HG03095 (cell line): ENCODE data around the gene CD8A.
"Not testable (repeated sequence)": the region's sequence is repeated elsewhere in the genome, so short reads cannot be mapped to it uniquely, and the experiment has no call there.

Experiments used
- ATAC-seq: cut with Tn5 transposase; IDR thresholded peaks from one replicate; pipeline ENCODE4 v1.9.1; 2021; ENCODE audit warnings: moderate library complexity; ENCODE audit not compliant: unreplicated experiment

The CD8A gene

DNA sequence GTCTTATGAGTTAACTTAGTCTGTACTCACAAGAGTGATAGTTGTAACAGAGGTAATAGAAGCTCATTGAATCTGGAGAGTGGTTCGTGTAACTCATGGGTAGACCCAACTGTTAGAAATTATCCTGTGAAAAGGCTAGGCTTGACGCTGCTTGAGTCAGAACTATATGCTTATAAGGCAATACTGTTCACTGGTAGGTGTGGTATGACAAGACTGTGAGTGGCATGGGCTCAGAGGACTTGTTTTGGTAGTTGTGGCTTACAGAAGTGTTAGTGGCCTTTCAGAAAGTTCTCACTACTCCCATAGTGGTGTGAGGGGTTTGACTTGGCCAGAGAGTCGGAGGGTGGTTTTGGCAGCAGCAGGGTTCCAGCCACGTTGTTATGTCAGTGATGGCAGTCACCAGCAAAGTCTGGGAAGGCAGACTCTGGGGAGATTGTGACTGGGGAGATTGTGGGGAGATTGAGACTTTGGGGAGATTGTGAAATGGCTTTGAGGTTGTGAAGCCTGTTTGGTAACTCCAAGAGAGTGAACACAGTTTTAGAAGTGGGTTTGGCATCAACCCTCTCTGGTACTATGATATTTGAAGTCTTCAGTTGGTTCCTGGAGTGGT lies 48.7 kb downstream of the CD8A start:
- not testable (repeated sequence) for ATAC-seq

DNA sequence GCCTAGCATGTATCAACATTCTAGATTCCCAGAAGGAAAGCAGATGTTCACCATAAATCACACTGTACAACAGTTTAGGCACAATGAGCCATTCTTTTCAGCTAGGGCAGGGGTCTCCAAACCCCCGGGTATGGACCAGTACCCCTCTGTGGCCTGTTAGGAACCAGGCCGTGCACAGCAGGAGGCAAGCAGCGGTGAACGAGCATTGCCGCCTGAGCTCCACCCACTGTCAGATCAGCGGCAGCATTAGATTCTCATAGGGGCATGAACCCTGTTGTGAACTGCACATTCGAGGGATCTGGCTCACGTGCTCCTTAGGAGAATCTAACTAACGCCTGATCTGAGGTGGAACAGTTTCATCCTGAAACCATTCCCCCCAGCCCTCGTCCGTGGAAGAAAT lies 50.8 kb downstream of the CD8A start:
- ATAC-seq = not testable (repeated sequence)

DNA sequence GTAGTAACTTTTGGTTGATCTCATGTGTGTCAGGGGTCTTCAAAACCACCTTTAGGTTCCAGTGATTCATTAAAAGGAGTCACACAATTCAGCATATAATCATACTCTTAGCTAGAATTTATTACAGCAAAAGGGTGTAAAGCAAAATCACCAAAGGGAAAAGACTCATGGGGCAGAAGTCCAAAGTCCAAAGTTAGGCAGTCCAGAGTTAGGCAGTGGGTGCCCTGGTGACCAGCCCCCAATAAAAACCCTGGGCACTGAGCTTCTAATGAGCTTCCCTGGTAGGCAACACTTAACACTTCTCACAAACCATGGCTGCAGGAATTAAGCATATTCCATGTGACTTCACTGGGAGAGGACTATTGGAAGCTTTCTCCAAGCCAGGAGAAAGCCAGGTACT lies 51.2 kb downstream of the CD8A start:
- not testable (repeated sequence) for ATAC-seq

DNA sequence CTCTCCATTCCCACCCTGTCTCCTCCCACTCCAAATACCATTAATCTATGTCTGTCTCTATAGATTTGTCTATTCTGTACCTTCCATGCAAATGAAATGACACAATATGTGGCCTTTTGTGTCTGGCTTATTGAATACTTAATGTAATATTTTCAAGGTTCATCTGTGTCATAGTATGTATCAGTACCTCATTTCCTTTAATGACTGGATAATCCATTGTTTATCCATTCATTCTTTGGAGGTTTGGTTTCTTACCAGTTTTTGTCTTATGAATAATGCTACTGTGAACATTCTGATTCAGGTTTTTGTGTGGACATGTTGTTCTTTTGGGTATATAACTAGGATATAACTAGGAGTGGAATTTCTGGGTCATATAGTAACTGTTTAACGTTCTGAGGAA lies 55.8 kb downstream of the CD8A start:
- ATAC-seq = not testable (repeated sequence)
